GM19328 (cell line): ENCODE measurements around the gene GJD3.
A peak's percentile ranks its signal among the peaks of the same experiment; 100 is the strongest.

Source experiments
- ATAC-seq: cut with Tn5 transposase; IDR thresholded peaks from one replicate; pipeline ENCODE4 v1.9.1; 2021; ENCODE audit warnings: mild to moderate bottlenecking, moderate library complexity; ENCODE audit not compliant: unreplicated experiment

The GJD3 gene

DNA sequence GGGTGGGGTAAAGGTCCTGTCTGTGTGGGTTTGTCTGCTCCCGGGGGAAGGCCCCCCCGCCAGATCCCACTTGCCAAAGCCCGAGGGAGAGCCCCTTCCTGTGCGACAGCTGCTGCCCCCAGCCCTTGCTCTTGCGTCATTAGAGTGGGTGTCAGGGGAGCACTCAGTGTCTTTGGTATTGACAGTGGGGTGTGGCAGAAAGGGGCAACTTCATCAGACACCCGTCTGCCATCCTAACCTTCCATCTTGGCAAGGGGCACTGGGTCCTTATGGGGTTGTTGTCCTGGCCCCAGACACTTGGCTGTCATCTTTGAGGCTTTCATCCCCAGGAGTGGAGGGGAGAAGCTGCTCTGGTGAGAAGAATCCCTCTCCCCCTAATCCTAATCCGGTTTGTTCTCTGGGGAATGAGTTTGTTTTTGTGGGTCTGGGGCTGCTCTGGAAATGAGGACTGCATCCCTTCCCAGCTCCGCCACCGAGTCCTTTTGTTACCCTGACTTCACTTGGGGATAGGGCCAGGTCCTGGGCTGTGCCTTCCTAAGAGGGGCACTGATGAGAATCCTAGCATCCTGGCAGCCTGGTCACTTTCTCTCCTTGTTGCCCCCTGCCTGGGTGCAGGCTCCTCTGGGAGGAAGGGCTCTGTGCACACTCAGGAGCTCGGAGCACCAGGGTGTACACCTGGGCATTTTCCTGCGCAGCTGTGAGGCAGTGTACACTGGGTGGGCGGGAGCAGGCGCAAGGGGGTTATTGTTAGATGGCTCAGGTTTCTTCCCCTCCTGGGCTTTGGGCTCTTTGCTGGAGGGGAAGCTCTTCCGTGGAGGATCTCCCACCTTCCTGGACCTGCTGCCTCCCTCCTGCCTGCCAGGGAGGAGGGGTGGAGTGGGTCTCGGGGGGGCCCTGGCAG, 21.1 kb downstream of the GJD3 start:
- no peak for ATAC-seq

DNA sequence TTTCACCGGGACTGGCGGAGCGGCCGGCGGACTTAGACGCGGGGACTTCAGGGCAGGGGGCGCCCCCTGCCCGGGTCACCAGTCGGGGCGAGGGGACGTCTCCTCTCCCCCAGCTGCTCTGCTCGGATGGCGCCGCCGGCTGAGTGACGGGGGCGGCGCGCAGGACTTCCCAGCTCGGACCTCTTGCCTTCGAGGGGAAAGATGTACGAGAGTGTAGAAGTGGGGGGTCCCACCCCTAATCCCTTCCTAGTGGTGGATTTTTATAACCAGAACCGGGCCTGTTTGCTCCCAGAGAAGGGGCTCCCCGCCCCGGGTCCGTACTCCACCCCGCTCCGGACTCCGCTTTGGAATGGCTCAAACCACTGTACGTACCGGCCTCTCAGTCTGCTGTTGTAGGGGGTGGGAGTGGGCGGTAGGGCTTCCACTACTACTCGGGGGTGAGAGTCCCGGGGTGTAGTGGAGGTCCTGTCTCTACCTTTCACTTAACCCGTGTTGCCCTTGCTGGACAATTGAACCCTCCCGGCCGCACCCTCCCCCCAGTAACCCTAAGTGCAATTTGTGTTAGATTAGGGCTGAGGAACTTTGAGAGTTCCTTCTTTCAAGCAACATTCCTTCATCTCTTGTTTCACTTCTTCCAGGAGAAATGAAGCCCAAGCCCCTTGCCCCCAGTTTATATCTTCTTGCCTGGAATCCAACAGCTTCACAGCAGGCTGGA, 21.9 kb downstream of the GJD3 start:
- no peak for ATAC-seq

DNA sequence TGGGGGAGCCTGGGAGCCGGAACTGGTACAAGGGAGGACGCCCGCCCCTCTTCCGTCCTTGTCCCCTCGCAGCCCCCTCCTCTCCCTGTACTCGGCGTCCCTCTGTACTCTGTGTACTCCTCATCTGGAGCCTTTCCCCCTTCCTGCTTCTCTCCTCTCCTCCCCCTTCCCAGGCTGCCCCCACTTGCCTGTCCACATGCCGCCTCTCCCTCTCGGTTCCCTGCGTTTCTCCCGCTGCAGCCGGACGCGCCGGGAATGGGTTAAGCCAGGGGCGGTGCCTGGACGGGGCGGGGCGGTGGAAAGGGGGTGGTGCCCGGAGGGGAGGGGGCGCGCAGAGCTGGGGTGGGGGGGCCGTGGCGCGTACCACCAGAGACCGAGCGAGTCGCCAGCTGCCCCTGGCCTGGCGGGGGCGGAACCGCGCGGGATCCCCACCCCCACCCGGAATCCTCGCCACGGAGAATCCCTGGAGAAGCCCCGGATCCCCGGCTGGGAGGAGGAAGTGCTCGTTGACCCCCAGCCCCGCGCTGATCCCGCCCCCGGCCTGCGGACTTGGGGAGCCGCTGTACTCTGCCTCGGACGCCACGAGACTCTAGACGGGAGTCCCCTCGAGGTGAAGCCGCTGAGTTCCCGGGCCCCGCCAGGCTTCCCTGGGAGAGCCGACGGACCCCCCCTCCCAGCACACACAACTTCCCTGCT, 22.6 kb downstream of the GJD3 start:
- ATAC-seq: no peak

DNA sequence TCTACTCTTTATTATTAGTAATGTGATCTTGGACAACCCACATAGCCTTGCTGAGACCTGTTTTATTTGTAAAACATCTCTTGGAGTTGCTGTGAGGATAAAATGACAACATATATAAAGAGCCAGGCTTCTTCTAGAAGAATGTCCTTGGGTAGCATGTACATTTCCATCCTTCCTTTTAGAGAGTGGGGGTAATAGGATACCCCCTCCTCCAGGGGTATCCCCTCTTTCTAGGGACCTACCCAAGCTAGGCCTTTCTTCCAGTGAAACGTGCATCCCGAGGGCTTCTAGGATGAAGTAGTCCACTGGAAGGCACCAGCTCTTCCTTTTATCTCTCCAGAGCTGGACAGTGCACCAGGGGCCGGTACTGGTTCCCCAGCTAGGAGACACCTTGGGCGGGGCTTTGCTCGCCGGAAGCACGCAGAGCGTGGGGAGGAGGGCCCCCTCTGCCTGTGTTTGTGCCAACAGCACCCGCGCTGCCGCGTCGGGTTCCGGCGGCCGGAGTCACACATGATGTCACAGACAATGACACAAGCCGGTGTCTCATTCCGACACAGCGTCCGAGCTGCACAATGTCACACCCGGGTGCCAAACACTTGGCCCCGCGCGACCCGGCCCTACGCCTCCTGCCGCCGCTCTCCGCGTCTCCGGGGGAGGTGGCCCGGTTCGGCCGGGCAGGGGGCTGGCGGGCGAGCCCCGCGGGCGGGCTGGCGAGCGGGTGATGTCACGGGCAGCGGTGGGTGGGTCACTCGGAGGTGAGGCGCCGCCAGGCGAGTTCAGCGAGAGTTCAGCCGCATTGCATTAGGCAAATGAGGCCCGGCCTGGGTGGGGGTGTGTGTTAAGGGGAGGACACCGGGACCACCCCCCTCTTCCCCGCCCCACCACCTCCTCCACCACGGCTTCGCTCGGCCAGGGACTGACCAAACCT, 23.4 kb downstream of the GJD3 start:
- peak; percentile 53 for ATAC-seq

DNA sequence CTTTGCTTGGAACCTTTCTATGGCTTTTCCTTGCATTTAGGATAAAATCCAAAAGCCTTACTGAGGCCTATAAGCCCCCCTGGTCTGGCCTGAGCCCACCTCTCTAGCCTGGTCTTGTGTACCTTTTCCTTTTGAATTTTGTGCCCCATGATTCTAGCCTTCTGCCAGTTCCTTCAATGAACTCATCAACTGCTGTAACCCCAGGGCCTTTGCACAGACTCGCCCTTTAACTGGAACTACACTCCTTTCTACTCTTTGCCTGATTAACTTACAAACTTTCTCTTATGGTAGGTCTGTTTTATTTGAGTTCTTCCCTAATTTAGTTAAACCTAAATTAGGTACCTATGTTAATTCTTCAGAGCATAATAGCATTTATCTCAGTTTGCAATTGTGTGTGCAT, 24.2 kb downstream of the GJD3 start:
- no peak for ATAC-seq

DNA sequence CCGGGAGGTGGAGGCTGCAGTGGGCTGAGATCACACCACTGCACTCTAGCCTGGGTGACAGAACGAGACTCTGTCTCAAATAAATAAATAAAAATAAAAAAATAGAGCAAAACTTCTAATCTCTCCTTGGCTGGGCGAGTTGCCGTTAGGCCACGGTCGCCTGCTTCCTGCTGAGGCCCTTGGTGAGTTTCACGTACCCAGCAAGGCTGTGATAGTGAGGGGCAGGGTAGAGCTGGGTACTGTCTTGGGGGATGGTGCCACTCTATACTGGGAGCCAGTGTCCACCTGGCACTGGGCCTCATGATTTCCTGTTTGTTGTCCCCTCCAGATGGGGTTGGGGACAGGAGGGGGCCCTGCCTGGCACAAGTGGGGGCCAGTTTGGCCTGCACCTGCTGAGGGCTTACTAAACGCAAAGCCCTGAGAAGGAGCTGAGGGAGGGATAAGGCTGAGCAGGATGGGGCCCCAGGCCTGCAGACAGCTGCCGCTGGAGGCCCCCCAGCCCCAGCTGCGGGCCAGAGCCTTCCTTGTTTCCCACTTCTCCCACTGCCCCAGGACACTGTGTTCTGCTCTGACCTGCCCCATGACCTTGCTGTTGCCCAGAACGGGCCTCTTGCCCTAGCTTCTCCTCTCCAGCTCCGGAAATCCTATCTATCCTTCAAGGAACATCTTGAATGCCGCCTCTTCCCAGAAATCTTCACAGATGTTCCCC, 25.4 kb downstream of the GJD3 start:
- ATAC-seq: no peak

DNA sequence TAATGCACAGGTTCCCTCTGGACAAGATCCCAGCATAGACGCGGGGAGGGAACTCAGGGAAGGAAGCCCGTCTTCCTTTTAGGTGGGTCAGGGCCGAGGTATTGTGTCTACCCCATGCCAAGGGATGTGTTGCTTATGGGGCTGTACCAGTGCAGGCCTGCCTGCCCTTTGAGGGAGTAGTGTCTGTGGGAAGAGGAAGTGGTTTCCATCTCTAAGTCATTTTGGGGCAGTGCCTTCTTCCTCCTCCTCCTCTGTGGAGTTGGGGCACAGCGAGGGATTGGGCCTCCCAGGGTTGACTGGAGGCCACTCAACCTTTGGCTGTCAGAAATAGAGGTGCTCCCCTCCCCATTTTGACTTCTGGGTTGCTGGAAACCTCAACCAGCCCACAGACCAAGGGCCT, 26.5 kb downstream of the GJD3 start:
- ATAC-seq: no peak

DNA sequence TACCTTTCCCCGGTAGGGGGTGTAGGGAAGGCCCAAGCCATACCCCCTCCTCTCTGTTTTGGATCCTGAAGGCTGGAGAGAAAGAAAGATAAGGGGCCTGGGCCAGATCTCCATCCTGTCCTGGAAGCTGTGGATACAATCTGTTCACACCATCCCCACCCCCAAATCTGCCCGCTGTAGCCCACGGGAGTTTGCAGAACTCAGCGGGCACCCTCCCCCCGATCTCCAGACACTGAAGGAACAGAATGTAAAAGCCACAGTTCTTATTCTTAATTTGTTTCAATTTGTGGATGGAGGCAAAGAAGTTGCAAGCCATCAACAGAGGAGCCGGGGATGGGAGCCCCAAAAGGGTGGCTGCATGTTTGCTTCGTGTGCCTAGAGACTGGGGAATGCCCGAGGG, 27.2 kb downstream of the GJD3 start:
- no peak for ATAC-seq

DNA sequence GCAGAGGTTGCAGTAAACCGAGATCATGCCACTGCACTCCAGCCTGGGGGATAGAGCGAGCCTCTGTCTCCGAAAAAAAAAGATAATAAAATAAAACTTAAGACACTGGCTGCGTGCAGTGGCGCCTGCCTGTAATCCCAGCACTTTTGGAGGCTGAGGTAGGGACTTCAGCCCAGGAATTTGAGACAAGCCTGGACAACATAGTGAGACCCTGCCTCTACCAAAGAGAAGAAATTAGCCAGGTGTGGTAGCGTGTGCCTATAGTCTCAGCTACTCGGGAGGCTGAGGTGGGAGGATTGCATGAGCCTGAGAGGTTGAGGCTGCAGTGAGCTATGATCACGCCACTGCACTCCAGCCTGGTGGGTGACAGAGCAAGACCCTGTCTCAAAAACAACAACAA, 28.9 kb downstream of the GJD3 start:
- no peak for ATAC-seq

DNA sequence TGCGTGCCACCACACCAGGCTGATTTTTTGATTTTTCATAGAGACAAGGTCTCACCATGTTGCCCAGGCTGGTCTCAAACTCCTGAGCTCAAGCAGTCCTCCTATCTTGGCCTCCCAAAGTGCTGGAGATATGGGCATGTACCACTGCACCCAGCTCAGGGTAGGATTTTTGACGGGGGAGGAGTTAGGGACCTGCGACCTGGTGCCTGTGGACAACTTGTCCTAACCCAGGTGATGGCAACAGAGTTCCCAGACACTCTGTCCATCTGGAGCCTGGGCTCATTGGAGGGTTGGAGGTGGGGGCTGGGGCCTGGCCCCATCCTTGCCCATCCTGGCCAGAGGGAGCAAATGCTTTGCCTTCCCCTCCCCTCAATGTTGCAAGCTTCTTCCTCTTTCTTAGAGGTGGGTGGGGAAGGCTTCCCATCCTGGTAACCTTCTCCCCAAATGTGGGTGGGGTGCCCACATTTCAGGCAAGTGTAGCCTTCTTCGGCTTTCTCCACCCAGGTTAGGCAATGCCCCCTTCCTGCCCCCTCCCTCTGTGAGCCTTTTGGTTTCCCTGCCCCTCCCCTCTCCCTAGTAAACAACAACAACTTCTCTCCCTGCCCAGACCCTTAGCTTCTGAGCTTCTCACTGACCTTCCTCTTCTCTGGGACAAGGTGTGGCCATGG, 30.6 kb downstream of the GJD3 start:
- no peak for ATAC-seq

DNA sequence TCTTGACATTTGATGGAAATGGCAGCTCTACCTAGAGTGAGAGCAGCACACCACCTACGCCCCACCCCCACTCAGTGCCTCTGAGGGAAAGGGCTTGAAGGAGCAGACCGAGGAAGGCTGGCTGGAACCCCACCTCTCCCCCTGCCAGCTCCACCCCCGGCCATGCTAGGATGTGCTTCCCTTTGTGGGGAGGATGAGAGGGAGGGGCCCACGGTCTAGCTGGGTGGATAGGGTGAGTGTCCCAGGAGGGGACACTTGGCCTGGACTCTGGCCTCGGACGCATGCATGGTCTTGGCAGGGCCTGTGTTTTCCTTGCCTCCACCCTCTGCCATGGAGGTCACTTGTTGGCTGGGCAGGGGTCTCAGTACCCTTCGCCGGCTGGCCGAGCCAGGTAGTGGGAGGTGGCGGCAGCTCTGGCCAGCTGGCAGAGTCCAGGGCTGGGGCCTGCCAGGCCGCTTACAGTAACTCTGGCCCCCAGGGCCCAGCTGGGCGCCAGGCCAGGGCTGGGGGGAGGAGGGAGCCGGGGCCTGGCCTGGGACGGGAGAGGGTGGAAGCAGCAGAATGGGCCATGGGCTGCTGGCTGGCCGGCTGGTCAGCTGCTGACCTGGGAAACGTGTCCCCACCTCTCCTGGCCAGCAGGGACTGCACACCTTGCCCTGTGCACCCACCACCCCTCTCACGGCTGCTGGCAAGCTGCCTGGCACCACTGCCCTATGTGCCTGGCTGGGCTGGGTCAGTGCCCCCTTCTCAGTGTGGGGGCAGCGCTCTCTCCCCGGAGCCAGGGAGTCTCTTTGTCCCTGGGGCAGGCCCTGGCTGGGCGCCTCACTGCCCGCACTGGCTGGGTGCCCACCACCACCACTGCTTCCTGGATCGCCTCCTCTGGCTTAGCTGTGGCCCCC, 32.5 kb downstream of the GJD3 start:
- no peak for ATAC-seq

DNA sequence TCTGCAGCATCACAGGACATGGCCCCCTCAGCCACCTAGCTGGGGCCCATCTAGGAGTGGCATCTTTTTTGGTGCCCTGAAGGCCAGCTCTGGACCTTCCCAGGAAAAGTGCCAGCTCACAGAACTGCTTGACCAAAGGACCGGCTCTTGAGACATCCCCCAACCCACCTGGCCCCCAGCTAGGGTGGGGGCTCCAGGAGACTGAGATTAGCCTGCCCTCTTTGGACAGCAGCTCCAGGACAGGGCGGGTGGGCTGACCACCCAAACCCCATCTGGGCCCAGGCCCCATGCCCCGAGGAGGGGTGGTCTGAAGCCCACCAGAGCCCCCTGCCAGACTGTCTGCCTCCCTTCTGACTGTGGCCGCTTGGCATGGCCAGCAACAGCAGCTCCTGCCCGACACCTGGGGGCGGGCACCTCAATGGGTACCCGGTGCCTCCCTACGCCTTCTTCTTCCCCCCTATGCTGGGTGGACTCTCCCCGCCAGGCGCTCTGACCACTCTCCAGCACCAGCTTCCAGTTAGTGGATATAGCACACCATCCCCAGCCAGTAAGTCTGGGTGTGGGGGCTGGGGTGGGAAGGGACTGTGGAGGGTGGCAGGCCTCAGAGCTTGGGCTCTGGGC, 33.6 kb downstream of the GJD3 start:
- no peak for ATAC-seq

DNA sequence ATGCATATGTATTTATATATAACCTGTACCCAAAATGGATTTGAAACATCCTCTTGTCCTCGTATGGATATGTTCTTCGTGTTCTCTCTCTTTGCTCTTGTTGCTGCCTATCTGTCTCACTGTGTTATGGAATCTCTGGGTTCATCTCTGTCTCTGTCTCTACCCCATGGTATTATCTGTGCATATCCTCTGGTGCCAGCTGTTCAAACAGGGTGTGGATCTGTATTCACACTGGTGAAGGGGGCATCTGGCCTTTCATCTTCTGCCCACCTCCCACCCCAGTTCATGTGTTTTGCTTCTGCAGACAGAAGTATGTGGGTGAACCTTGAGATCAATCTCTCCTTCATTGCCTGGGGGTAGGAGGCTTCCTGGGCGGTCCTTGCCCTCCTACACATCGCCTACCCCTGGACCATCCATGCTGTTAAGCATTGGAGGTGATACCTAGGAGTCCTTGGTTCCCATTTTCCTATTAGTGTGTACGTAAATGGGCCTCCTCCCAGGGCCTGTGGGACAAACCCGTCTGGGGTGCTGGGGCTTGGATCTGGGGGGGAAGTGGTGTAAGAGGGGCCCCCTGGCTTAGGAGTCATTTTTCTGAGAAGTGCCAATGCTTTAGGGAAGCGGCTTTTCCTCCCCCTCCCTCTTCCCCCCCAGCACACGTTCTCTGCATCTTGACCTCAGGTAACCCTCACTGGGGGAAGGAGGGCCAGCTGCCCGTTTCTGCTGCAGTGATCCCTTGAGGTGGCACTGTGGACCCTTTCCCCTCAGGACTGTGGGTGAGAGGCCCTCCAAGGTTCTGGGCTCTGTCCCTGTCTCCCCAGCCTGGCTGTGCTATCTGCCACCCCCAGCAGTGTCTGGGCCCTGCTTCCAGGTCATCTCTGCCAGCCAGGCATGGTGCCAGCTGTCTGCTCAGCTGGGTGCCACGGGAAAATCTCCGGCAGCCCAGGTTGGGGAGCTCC, 34.4 kb downstream of the GJD3 start:
- ATAC-seq: no peak

DNA sequence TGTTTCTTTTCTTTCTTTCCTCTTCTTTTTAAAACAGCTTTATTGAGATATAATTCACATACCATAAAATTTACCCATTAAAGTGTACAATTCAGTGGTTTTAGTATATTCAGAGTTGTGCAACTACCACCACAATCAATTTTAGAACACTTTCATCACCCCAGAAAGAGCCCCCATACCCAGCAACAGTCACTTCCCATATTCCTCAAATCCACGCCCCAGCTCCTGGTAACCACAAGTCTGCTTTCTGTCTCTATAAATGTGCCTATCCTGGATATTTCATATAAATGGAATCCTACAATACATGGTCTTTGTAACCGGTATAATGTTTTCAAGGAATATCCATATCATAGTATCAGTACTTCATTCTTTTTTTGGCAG, 36.2 kb downstream of the GJD3 start:
- no peak for ATAC-seq

DNA sequence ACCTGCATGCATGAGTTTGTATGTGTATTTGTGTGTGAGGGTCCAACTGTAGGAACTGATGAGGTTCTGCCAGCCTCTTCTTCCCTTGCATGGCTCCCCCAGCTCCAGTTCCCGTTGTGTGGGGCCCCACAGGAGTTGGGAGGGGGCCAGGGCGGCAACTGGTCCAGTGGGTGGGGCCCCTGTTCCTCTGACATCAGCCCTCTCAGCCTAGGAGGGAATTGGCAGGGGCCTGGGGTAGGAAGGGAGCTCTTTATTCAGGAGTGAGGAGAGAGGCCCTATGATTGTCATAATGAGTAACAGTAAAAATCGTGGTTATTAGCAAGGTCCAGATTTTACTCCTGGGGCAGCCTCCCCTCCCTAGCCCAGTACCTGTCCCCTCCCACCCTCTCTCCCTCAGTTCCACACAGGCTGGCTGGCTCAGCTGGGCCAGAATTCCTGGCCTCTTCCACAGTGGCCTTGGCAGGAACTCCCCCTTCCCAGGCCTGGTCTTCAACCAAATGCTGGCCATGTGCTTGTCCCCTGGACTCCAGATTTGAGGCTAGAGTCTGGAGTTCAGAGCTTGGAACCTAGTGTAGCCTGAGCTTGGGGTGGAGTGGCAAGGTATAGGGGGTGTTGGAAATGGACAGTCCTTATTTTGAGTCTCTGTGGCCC, 36.7 kb downstream of the GJD3 start:
- no peak for ATAC-seq

DNA sequence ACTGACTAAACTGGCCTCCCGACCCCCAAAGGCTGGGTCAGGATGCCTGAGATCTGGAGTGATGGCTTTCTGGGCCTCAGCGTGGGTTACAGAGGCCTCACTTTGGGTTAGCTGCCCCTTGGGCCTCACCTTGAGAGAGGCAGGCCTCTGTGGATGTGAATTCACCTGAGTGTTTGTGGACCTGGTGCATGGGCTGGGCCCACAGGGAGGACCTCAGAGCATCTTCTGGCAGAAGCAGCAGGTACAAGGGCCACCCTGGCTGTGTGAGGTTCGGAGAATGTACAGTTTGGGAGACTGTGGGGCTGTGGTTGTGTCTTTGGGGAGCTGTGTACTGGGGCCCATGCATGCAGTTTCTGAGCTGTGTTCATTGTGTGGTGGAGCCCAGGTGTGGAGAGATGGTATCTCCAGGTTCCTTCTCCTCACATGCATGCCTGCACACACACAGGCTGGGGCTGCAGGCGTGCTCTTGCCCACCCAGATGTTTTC, 37.2 kb downstream of the GJD3 start:
- no peak for ATAC-seq
